ENCODE data around the gene CAPZA1. TPM values are rescaled to one million over a fixed set of nuclear protein-coding genes. Genes with fewer than 3 reads are reported as not detected.

Gene CAPZA1
- total RNA-seq, 1 donor from 2014 or later, result 149 TPM

- no peaks in the 10 kb centered on the region for H3K36me3 Mint-ChIP-seq (ENCODE audit: unreplicated experiment)
- H3K4me3 Mint-ChIP-seq (ENCODE audit: unreplicated experiment), result no peak overlapping the region
- H3K27ac Mint-ChIP-seq (ENCODE audit: unreplicated experiment), result no peak overlapping the region
- H3K9me3 Mint-ChIP-seq (ENCODE audit: unreplicated experiment), result no peaks in the 10 kb centered on the region
- TF ChIP-seq CTCF (IDR thresholded peaks at IDR 0.05; ENCODE audit: partially characterized antibody, unreplicated experiment), result no peak
- H3K27me3 Mint-ChIP-seq (ENCODE audit: unreplicated experiment), result no peaks in the 10 kb centered on the region
- no peak for DNase-seq
- no peaks in the 10 kb centered on the region for H3K4me1 Mint-ChIP-seq (ENCODE audit: low read depth, unreplicated experiment)
Observed at GRCh38 chr1:112581586-112582192, 37.9 kb upstream of the CAPZA1 start.

GRCh38 chr1:112583366-112583765 is 36.3 kb upstream of the CAPZA1 start:
- Mint-ChIP-seq H3K27me3 (ENCODE audit: unreplicated experiment) (no peaks in the 10 kb centered on the region), H3K27ac (ENCODE audit: unreplicated experiment) (no peak overlapping the region), H3K36me3 (ENCODE audit: unreplicated experiment) (peaks cover 4% of the 10 kb centered on the region), H3K4me1 (ENCODE audit: low read depth, unreplicated experiment) (no peaks in the 10 kb centered on the region), H3K9me3 (ENCODE audit: unreplicated experiment) (no peaks in the 10 kb centered on the region), H3K4me3 (ENCODE audit: unreplicated experiment) (no peak overlapping the region)
- TF ChIP-seq CTCF (IDR thresholded peaks at IDR 0.05; ENCODE audit: partially characterized antibody, unreplicated experiment), result no peak
- DNase-seq, result no peak

- DNase-seq, result no peak
- H3K27ac Mint-ChIP-seq (ENCODE audit: unreplicated experiment), result no peak overlapping the region
- TF ChIP-seq CTCF (IDR thresholded peaks at IDR 0.05; ENCODE audit: partially characterized antibody, unreplicated experiment), result no peak
- H3K36me3 Mint-ChIP-seq (ENCODE audit: unreplicated experiment), result peaks cover 21% of the 10 kb centered on the region
- H3K4me3 Mint-ChIP-seq (ENCODE audit: unreplicated experiment), result no peak overlapping the region
- H3K4me1 Mint-ChIP-seq (ENCODE audit: low read depth, unreplicated experiment), result no peaks in the 10 kb centered on the region
- no peaks in the 10 kb centered on the region for H3K9me3 Mint-ChIP-seq (ENCODE audit: unreplicated experiment)
- no peaks in the 10 kb centered on the region for H3K27me3 Mint-ChIP-seq (ENCODE audit: unreplicated experiment)
Observed at GRCh38 chr1:112589766-112590165, 29.9 kb upstream of the CAPZA1 start.

GRCh38 chr1:112594208-112594876 is 25.3 kb upstream of the CAPZA1 start:
- Mint-ChIP-seq H3K9me3 (ENCODE audit: unreplicated experiment) (no peaks in the 10 kb centered on the region), H3K27ac (ENCODE audit: unreplicated experiment) (no peak overlapping the region)
- DNase-seq, result no peak

More at GRCh38 chr1:112594208-112594876, 25.3 kb upstream of the CAPZA1 start:
- no peak overlapping the region for H3K4me3 Mint-ChIP-seq (ENCODE audit: unreplicated experiment)
- H3K27me3 Mint-ChIP-seq (ENCODE audit: unreplicated experiment), result no peaks in the 10 kb centered on the region
- peaks cover 9% of the 10 kb centered on the region for H3K36me3 Mint-ChIP-seq (ENCODE audit: unreplicated experiment)
- no peaks in the 10 kb centered on the region for H3K4me1 Mint-ChIP-seq (ENCODE audit: low read depth, unreplicated experiment)
- TF ChIP-seq CTCF (IDR thresholded peaks at IDR 0.05; ENCODE audit: partially characterized antibody, unreplicated experiment), result no peak
